GM19463 (cell line): ENCODE measurements around the gene DAB2IP.

ENCODE experiments used
- ATAC-seq: cut with Tn5 transposase; IDR thresholded peaks from one replicate; pipeline ENCODE4 v1.9.1; 2021; ENCODE audit warnings: mild to moderate bottlenecking, moderate library complexity; ENCODE audit not compliant: unreplicated experiment

Gene DAB2IP

GRCh38 chr9:121813519-121814210 is 162.2 kb downstream of the DAB2IP start:
- no peak for ATAC-seq

- ATAC-seq: no peak
Measured at GRCh38 chr9:121814594-121814993, 163.2 kb downstream of the DAB2IP start.

GRCh38 chr9:121815084-121815483 is 163.7 kb downstream of the DAB2IP start:
- no peak for ATAC-seq

- ATAC-seq: no peak
Measured at GRCh38 chr9:121815546-121816448, 164.4 kb downstream of the DAB2IP start.

- no peak for ATAC-seq
Measured at GRCh38 chr9:121816449-121816817, 165.0 kb downstream of the DAB2IP start.

GRCh38 chr9:121816845-121817450 is 165.5 kb downstream of the DAB2IP start:
- no peak for ATAC-seq

GRCh38 chr9:121817476-121817875 is 166.0 kb downstream of the DAB2IP start:
- no peak for ATAC-seq

- no peak for ATAC-seq
Measured at GRCh38 chr9:121818016-121818661, 166.7 kb downstream of the DAB2IP start.

- no peak for ATAC-seq
Measured at GRCh38 chr9:121818841-121819427, 167.5 kb downstream of the DAB2IP start.

GRCh38 chr9:121819428-121820231 is 168.2 kb downstream of the DAB2IP start:
- no peak for ATAC-seq

- no peak for ATAC-seq
Measured at GRCh38 chr9:121820286-121821005, 169.0 kb downstream of the DAB2IP start.

GRCh38 chr9:121821326-121821725 is 169.9 kb downstream of the DAB2IP start:
- no peak for ATAC-seq

- ATAC-seq: no peak
Measured at GRCh38 chr9:121822093-121823085, 171.0 kb downstream of the DAB2IP start.

GRCh38 chr9:121823451-121824169 is 172.2 kb downstream of the DAB2IP start:
- no peak for ATAC-seq

- ATAC-seq: no peak
Measured at GRCh38 chr9:121824651-121825030, 173.2 kb downstream of the DAB2IP start.

GRCh38 chr9:121825031-121825691 is 173.7 kb downstream of the DAB2IP start:
- no peak for ATAC-seq

GRCh38 chr9:121826711-121827110 is 175.3 kb downstream of the DAB2IP start:
- no peak for ATAC-seq
